OCI-LY3 (cell line): ENCODE measurements around the gene C16orf92.
"Not testable (repeated sequence)": the region's sequence is repeated elsewhere in the genome, so short reads cannot be mapped to it uniquely, and the experiment has no call there.

Source experiments
- H2AFZ ChIP-seq: fragments of 200-600, 300-600 bp; shearing (Covaris generic); 2 replicates; pipeline ENCODE4 v1.6.0; 2014; ENCODE audit warnings: antibody characterized with exemption, low read depth, low read length
- H3K27ac ChIP-seq: fragments of 200-600, 300-600 bp; sonication (generic); 2 replicates; pipeline ENCODE4 v1.5.1; 2014; ENCODE audit warnings: mild to moderate bottlenecking, low read length, moderate library complexity, mixed read lengths
- H3K27me3 ChIP-seq: fragments of 200-600, 300-600 bp; sonication (generic); 2 replicates; pipeline ENCODE4 v1.6.1; 2014; ENCODE audit warnings: low read depth, low read length, mixed read lengths
- H3K36me3 ChIP-seq: fragments of 200-600, 300-600 bp; sonication (generic); replicated peaks from 2 replicates; pipeline ENCODE3; 2014; ENCODE audit warnings: low read depth, low read length, mixed read lengths
- H3K4me1 ChIP-seq: fragments of 300-600, 200-600 bp; sonication (generic); 2 replicates; pipeline ENCODE4 v1.6.1; 2014; ENCODE audit warnings: low read length, mixed read lengths
- H3K4me2 ChIP-seq: fragments of 200-600, 300-600 bp; sonication (generic); 2 replicates; pipeline ENCODE4 v1.6.1; 2014; ENCODE audit warnings: low read length, mixed read lengths
- H3K4me3 ChIP-seq: fragments of 300-600, 200-600 bp; sonication (generic); 2 replicates; pipeline ENCODE4 v1.5.1; 2014; ENCODE audit warnings: antibody characterized with exemption, mild to moderate bottlenecking, low read length, moderate library complexity
- H3K79me2 ChIP-seq: fragments of 300-600, 200-600 bp; shearing (Covaris generic); 2 replicates; pipeline ENCODE4 v1.6.1; 2014; ENCODE audit warnings: mild to moderate bottlenecking, low read length, mixed read lengths
- H3K9ac ChIP-seq: fragments of 300-600, 200-600 bp; shearing (Covaris generic); 2 replicates; pipeline ENCODE4 v1.6.0; 2014; ENCODE audit warnings: mild to moderate bottlenecking, low read length, moderate library complexity
- H3K9me3 ChIP-seq: fragments of 200-600, 300-600 bp; shearing (Covaris generic); 2 replicates; pipeline ENCODE4 v1.6.1; 2014; ENCODE audit warnings: low read length, mixed read lengths; ENCODE audit not compliant: insufficient read depth
- H4K20me1 ChIP-seq: fragments of 200-600, 300-600 bp; sonication (generic); 2 replicates; pipeline ENCODE4 v1.6.1; 2016; ENCODE audit warnings: low read length, mixed read lengths; ENCODE audit not compliant: insufficient read depth
- CTCF ChIP-seq: fragments of 200-600, 300-600 bp; sonication (generic); IDR thresholded peaks from 2 replicates; pipeline ENCODE4 v1.5.1; 2014; ENCODE audit warnings: antibody characterized with exemption, low read length, low read depth
- EZH2phosphoT487 ChIP-seq: fragments of 200-600 bp; shearing (Covaris generic); IDR thresholded peaks from 2 replicates; pipeline ENCODE4 v1.6.1; 2018; ENCODE audit warnings: antibody characterized with exemption, mixed run types, low read depth

Gene C16orf92

GRCh38 chr16:30009990-30010843 is 12.8 kb upstream of the C16orf92 start:
- Histone ChIP-seq H2AFZ (peak overlapping the region; percentile 29; the same call in 1 of the 2 replicates), H3K79me2 (no peaks in the 10 kb centered on the region), H4K20me1 (no peaks in the 10 kb centered on the region), H3K9ac (peak overlapping the region; percentile 68), H3K4me1 (peaks cover 20% of the 10 kb centered on the region), H3K27me3 (no peaks in the 10 kb centered on the region), H3K27ac (no peak overlapping the region), H3K4me3 (peak overlapping the region; percentile 79), H3K36me3 (no peaks in the 10 kb centered on the region), H3K9me3 (no peaks in the 10 kb centered on the region), H3K4me2 (peak overlapping the region; percentile 85)
- no peak for TF ChIP-seq CTCF
- no peak for TF ChIP-seq EZH2phosphoT487

- H3K4me2 ChIP-seq: peak within 1 kb of the TSS; percentile 85
- H3K4me1 ChIP-seq: peaks cover 20% of the 10 kb centered on the region
- no peaks in the 10 kb centered on the region for H3K79me2 ChIP-seq
Measured at GRCh38 chr16:30010844-30011713, 11.9 kb upstream of the C16orf92 start, which contains the start of gene DOC2A. TSS of gene DOC2A (minus strand) at chr16:30011027. CDS start at chr16:30010222, 805 bp downstream.

DNA sequence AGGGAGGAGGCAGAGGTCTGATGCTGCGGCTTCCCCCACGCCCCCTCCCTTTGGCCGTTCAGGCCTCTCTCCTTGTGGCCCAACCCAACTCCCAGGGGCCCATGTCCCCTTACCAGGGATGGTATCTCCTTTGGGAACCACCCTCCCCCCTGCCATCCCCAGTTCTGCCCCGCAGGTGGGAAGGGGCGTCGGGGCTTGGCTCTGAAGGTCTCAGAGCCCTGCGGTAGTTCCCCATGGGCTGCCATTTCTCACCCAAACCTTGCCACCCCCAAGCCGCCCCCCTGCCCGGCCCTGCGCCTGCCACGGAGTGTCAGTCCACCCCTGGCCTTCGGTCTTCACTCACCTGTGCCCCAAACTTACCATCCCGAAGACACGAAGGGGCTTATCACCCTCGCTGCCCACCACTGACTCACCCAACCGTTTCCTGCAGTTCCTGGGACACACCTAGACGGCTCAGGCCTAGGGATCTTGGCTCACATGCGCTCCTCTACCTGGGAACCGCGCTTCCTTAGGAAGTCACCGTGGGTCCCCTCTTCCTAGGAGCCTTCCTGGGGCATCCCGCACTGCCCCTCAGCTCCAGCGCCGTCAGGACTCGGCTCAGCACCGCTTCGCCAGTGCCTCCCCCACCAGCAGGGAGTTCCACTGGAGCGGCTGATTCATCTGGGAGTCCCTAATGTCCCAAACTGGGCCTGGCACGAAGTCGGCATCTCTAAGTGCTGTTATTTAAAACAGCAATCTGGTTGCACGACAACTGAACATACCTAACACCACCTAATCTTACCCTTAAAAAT is 11.1 kb upstream of the C16orf92 start:
- H3K79me2 ChIP-seq: no peaks in the 10 kb centered on the region
- H3K27ac ChIP-seq: no peak overlapping the region
- peak overlapping the region; percentile 79 for H3K4me3 ChIP-seq
- no peaks in the 10 kb centered on the region for H3K36me3 ChIP-seq
- no peaks in the 10 kb centered on the region for H3K9me3 ChIP-seq
- H3K4me1 ChIP-seq: peaks cover 20% of the 10 kb centered on the region
- H3K9ac ChIP-seq: peak overlapping the region; percentile 68; the same call in 1 of the 2 replicates
- TF ChIP-seq EZH2phosphoT487 (no peak), CTCF (no peak)
- H3K4me2 ChIP-seq: peak overlapping the region; percentile 85
- peak overlapping the region; percentile 75 for H2AFZ ChIP-seq
- H3K27me3 ChIP-seq: no peaks in the 10 kb centered on the region
- no peaks in the 10 kb centered on the region for H4K20me1 ChIP-seq

More at GRCh38 chr16:30010844-30011713, 11.9 kb upstream of the C16orf92 start, which contains the start of gene DOC2A:
- Histone ChIP-seq H3K27ac (no peak within 1 kb of the TSS), H2AFZ (peak within 1 kb of the TSS; percentile 75), H3K9me3 (no peaks in the 10 kb centered on the region), H4K20me1 (no peaks in the 10 kb centered on the region), H3K4me3 (peak within 1 kb of the TSS; percentile 79), H3K27me3 (no peaks in the 10 kb centered on the region), H3K36me3 (no peaks in the 10 kb centered on the region), H3K9ac (peak within 1 kb of the TSS; percentile 68)
- no peak for TF ChIP-seq EZH2phosphoT487
- TF ChIP-seq CTCF: no peak

GRCh38 chr16:30012598-30012997 is 10.4 kb upstream of the C16orf92 start:
- not testable (repeated sequence) for H3K4me2 ChIP-seq, H3K27me3 ChIP-seq, H3K79me2 ChIP-seq, H3K36me3 ChIP-seq, H3K9me3 ChIP-seq, H3K27ac ChIP-seq, H4K20me1 ChIP-seq, H3K4me3 ChIP-seq, H3K9ac ChIP-seq, H2AFZ ChIP-seq
- H3K4me1 ChIP-seq: peaks cover 20% of the 10 kb centered on the region

DNA sequence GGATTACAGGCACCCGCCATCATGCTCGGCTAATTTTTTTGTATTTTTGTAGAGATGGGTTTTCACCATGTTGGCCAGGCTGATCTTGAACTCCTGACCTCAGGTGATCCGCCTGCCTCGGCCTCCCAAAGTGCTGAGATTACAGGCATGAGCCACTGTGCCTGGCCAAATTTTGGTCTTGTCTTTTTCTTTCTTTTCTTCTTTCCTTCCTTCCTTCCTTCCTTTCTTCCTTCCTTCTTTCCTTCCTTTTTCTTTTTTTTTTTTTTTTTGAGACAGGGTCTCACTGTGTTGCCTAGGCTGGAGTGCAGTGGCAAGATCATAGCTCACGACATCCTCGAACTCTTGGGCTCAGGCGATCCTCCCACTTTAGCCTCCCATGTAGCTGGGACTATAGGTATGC is 7.5 kb upstream of the C16orf92 start:
- H3K27ac ChIP-seq, H3K4me2 ChIP-seq, H3K9me3 ChIP-seq, H3K9ac ChIP-seq, H2AFZ ChIP-seq, H3K36me3 ChIP-seq, H3K79me2 ChIP-seq, H3K4me3 ChIP-seq, H4K20me1 ChIP-seq, H3K27me3 ChIP-seq: not testable (repeated sequence)
- peaks cover 20% of the 10 kb centered on the region for H3K4me1 ChIP-seq
